ENCODE data around the gene PTK7. TPM values are rescaled to one million over a fixed set of nuclear protein-coding genes. Genes with fewer than 3 reads are reported as not detected.
A peak's percentile ranks its signal among the peaks of the same experiment; 100 is the strongest.
"Not testable (repeated sequence)": the region's sequence is repeated elsewhere in the genome, so short reads cannot be mapped to it uniquely, and the experiment has no call there.

The PTK7 gene
- total RNA-seq, 1 donor from 2014 or later, result 26.0 TPM

DNA sequence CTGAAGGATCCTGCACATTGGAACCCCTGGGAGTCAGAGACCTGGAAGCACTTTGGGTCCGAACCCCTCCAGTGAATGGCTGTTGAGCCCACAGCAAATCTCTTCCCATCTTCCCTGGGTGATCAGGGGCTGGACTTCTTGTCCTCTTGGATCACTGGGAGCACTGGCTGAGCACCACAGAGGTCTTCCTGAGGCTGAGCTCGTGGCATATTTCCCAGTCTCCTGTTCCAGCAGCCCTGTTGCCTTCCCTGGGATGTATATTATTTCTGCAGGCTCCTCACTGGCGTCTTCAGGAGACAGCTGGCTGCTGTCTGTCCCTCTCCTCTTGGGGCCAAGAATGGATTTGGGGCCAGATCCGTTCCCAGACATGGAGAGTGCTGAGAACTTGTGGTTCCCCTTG lies 43.4 kb downstream of the PTK7 start:
- DNase-seq, result no peak

DNA sequence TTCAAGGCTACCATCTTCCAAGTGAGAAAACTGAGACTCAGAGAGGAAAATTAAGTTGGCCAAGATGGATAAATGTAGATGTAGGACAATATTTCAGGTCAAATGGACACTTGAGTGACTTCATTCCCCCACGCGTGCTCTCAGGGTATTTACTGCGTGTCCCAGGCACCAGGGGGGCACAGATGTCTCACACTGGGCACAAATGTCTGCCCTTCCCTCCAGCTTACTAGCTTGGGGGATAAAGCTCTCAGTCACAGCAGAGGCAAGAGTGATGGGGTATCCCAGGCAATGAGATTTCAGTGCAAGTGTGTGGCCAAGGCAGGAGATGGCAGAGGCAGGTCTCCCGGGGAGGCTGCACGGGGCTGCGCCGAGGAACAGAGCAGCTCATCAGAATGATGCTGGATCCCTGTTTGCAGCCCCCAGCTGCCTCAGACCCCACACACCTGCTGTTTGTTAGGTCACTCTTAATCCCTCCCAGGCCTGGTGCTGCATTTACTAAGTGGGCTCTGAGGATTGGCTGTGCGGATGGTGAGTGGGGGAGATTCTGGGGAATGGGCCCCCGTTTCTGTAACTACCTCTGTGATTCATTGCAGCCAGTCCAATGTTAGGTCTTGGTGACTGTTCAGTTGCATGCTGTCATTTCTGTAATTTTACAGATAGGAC lies 44.1 kb downstream of the PTK7 start:
- no peak for DNase-seq

DNA sequence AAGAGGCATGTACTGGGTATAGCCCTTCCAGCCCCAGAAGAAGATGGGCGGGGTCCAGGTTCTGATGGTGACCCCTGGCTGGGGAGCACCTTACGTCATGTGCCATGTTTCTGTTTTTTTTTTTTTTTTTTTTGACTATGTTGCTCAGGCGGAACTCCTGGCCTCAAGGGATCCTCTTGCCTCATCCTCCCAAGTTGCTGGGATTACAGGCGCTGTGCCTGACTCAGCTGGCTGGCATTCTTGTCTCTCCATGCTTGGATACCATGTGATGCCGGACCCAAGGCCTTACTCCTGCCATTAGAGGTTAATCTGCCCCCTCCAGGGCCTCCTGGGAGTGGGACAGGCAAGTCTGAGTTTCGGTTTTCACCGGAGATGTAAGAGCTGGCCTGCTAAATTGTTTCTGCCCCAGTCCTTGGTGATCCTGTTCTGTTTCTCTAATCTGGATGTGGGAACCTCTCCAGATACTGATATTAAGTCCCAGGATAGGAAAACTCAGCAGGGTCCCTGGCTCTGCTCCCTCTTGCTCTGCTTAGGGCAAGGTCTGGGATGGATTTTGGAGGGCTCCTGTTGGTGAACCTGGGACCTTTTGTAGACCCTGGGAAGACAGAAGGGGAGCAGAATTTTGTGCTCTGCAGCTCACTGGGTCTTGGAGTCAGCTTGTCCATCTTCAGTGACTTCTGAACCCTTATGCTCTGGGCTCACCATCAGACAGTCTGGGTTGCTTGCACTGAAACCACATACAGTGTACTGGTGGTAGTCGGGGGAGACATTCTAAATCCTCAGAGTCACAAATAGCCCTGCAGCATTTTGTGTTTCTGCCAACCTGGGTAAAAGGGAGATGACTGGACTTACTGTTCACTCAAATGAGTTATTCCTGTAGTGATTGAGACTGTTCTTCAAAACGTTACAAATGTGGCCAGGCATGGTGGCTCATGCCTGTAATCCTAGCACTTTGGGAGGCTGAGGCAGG lies 45.1 kb downstream of the PTK7 start:
- DNase-seq, result no peak

DNA sequence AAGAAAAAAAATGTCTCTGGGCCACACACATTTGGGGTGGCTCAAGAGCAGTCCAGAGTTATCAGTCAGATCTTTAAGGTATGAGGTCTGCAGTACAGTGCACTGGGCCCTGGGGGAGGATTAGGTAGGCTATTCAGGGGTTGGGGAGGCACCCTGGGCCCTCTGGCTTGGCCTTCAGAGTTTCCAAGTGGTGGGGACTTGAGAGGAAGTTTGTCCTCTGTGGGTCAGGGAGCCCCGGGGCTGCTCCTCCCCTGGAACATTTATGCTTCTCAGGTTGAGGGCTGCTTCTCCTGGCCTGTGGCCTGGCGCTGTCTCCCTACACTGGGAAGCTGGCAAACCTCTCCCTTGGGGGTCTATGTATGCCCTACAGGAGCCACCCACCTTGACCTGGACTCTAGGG lies 46.0 kb downstream of the PTK7 start:
- DNase-seq, result no peak

DNA sequence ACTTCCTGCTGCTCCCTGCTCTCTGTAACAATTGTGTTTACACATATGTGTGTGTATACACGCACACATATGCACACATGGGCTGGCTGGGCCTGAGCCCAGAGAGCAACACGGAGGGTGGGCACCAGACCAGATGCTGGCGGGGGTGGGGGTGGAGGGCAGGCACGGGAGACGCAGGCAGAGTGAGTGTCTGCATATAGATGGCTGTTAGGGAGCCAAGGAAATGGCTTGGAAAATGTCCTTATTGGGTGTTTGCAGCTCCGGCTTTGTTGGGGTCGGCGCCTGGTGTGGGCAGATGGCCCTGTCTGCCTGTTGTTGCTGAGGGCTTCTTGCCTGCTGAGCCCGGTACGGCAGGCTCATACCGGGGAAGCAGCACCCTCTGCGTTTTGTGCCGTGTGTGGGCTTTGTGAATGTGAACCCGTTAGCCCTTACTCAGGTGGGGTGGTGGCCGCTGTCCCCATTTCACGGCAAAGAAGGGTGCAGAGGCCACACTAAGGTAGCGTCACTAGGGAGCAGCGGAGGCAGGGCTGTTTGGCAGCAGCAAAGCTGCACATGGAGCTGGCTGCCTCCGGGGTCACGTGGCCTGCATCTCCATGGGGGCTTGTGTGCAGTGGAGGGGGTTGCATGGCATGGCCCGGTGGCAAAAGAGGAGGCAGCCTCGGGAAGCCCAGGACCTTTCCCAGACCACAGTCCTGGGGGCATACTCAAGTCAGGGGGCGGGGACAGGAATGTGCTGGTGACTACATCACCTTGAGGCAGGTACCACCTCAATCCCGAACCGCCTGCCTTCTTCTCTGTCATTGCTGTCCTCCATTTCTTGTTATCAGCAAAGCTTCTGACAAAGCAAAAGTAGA lies 47.6 kb downstream of the PTK7 start:
- no peak for DNase-seq

DNA sequence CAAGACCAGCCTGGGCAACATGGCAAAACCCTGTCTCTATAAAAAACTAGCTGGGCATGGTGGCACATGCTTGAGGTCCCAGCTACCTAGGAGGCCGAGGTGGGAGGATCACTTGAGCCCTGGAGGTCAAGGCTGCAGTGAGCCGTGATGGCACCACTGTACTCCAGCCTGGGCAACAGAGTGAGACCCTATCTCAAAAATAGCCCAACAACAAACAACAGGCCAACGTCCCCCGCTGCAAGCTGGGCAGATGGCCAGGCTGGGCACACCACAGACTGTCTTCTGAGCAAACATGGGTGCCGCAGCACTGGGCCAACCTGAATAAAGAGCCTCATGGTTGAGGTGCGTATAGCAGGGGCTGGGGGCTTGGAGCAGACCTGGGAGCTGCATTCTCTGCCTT lies 48.4 kb downstream of the PTK7 start:
- no peak for DNase-seq

DNA sequence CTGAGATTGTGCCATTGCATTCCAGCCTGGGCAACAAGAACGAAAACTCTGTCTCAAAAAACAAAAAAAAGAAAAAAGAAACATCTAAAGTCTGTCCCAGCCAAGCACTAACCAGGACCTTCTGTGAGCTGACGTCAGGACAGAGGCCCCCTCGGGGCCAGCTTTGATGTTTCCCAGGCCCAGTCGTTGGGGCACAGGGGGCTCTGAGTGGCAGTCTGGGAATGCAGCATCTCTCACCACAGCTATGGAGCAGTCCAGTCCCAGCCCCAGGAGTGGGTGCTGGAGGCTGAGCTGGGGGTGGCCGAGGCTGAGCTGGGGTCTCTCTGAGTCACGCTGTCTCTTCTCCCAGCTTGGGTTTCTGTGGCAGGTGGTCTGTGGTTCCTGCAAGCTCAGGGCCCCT lies 49.0 kb downstream of the PTK7 start:
- DNase-seq, result no peak

DNA sequence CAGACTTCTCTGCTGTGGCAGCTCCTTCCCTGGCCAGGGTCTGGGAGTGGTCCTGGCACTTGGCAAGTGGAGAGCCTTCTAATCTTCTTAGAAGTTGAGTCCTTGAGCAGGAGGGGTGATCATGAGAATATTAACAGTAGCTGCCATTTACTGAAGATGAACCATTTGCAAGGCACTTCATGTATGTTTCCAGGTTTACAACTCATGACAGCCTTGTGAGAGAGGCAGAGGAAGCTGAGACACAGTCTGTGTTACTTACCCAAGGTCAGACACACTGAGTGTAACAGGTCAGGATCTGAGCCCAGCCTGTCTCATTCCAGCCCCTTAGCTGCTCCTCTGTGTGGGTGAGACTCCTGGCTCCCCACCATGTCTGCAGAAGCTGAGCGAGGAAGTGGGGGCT lies 49.4 kb downstream of the PTK7 start:
- no peak for DNase-seq

DNA sequence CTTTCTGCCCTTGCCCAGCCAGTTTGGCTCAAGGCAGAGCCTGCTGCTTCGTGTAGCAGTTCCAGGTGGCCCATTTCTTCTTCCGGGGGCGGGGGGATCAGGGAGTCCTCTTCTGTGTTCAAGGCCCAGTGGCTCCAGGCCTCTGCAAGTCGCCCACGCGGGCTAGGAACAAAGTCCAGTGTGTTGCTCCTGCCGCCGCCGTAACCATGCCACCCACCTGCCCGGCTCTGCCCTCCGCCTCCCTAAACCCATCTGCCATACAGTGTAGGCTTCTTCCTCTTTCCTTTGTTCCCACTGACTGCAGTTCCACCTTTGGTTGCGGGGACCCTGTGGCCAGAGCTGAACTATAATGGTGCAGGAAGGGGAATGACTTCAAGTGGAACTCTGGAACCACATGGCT lies 51.1 kb downstream of the PTK7 start:
- no peak for DNase-seq

DNA sequence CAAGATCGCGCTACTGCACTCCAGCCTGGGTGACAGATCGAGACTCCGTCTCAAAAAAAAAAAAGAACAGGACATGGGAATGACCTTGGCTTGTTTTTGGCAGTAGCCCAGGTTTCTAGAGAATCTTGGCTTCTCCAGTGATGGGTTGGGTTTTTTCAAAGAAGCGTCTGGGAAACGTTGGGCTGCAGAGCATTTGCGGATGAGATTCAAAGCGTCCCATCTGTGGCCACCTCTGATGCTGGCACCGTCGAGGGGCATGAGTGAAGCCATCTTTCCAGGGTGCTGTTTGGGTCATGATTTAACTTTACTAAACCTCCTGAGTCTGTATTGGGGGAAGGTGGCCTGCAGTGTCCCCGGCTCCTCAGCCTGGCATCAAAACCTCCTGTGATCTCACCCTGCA lies 51.8 kb downstream of the PTK7 start:
- DNase-seq, result no peak

DNA sequence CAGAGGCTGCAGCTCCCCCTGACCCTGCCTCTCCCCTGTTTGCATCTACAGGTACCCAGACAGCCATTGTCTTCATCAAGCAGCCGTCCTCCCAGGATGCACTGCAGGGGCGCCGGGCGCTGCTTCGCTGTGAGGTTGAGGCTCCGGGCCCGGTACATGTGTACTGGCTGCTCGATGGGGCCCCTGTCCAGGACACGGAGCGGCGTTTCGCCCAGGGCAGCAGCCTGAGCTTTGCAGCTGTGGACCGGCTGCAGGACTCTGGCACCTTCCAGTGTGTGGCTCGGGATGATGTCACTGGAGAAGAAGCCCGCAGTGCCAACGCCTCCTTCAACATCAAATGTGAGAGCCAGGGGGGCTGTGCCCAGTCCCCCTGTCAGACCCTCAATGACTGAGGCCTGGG lies 52.8 kb downstream of the PTK7 start:
- no peak for DNase-seq

DNA sequence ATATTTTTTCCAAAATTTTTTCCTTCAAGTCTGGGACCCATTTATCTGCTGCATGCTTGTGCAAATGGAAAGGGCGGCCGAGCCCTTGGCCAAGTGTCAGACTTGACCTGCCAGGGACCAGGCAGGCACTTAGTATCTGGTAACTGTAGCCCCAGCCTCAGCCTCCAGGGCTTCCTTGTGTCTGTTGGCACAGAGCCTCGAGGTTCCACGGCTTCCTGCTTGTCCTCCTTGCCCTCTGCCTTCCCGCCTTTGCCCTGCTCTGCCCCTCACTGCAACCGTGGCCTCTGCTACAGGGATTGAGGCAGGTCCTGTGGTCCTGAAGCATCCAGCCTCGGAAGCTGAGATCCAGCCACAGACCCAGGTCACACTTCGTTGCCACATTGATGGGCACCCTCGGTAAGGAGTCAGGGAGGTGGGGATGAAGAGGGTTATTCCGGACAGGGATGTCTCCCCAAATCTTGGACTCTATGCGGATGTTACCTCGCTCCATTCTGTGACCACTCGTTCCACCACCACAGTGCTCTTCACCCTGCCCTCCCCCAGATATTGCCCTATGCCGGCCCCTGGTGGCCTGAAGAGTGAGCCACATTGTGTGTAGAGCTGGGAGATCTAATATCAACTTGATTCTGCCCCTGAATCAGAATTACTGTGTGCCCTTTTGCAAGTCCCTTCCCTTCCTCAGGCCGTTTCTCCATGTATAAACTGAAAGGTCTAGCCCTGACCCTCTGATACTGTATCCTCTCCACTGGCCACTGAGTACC lies 53.5 kb downstream of the PTK7 start:
- DNase-seq, result no peak

DNA sequence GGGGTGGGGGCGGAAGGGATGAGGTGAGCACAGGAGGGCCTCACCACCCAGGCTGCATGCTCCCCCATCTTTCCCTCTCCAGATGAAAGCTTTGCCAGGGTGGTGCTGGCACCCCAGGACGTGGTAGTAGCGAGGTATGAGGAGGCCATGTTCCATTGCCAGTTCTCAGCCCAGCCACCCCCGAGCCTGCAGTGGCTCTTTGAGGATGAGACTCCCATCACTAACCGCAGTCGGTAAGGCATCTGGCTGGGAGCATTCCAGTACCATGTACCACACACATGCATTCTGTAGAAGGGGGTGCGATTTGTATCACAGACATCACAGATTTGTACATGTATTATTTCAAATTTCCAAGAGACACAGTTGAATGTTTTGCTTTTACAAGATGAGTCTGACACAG lies 54.3 kb downstream of the PTK7 start:
- no peak for DNase-seq

DNA sequence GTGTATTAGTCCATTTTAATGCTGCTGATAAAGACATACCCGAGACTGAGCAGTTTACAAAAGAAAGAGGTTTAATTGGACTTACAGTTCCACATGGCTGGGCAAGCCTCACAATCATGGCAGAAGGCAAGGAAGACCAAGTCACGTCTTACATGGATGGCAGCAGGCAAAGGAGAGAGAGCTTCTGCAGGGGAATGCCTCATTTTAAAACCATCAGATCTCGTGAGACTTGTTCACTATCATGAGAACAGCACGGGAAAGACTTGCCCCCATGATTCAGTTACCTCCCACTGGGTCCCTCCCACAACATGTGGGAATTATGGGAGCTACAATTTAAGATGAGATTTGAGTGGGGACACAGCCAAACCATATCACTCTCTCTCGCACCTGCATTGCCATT lies 55.3 kb downstream of the PTK7 start:
- not testable (repeated sequence) for DNase-seq

DNA sequence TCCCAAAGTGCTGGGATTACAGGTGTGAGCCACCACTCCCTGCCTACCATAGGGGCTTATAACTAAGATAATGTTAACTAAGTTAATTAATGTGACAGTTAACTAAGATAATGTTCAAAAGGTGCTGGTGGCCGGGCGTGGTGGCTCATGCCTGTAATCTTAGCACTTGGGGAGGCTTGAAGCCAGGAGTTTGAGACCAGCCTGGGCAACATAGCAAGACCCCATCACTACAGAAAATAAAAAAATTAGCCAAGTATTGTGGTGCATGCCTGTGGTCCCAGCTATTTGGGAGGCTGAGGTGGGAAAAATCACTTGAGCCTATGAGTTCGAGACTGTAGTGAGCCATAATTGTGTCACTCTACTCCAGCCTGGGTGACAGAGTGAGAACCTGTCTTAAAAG lies 62.2 kb downstream of the PTK7 start:
- no peak for DNase-seq

DNA sequence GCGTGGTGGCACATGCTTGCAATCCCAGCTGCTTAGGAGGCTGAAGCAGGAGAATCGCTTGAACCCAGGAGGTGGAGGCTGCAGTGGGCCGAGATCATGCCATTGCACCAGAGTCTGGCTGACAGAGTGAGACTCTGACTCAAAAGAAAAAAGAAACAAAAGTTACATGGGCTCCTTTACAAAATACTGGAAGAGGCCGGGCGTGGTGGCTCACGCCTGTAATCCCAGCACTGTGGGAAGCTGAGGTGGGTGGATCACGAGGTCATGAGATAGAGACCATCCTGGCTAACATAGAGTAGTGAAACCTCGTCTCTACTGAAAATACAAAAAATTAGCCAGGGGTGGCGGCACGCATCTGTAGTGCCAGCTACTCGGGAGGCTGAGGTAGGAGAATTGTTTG lies 63.9 kb downstream of the PTK7 start:
- DNase-seq, result not testable (repeated sequence)

DNA sequence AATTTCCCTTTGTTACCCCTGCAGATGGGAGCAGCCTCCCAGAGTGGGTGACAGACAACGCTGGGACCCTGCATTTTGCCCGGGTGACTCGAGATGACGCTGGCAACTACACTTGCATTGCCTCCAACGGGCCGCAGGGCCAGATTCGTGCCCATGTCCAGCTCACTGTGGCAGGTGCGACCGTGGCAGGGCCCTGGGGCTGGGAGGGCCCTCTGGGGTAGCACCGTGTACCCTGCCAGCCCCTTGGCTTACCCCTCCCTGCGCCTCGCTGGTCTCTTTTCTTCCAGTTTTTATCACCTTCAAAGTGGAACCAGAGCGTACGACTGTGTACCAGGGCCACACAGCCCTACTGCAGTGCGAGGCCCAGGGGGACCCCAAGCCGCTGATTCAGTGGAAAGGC lies 65.5 kb downstream of the PTK7 start:
- DNase-seq, result no peak

DNA sequence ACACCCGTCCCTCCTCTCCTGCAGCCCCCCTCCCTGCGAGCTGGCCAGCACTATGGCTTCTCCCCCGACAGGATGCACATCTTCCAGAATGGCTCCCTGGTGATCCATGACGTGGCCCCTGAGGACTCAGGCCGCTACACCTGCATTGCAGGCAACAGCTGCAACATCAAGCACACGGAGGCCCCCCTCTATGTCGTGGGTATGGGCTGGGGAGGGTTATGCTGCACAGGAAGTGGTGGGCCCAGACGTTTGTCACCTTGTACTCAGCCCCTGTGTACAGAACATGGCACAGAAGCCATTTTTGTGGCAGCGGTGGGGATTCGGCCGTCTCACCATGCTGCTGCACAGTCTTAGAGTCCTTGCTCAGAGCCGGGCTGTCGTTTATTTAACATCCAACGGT lies 66.0 kb downstream of the PTK7 start:
- DNase-seq, result no peak

DNA sequence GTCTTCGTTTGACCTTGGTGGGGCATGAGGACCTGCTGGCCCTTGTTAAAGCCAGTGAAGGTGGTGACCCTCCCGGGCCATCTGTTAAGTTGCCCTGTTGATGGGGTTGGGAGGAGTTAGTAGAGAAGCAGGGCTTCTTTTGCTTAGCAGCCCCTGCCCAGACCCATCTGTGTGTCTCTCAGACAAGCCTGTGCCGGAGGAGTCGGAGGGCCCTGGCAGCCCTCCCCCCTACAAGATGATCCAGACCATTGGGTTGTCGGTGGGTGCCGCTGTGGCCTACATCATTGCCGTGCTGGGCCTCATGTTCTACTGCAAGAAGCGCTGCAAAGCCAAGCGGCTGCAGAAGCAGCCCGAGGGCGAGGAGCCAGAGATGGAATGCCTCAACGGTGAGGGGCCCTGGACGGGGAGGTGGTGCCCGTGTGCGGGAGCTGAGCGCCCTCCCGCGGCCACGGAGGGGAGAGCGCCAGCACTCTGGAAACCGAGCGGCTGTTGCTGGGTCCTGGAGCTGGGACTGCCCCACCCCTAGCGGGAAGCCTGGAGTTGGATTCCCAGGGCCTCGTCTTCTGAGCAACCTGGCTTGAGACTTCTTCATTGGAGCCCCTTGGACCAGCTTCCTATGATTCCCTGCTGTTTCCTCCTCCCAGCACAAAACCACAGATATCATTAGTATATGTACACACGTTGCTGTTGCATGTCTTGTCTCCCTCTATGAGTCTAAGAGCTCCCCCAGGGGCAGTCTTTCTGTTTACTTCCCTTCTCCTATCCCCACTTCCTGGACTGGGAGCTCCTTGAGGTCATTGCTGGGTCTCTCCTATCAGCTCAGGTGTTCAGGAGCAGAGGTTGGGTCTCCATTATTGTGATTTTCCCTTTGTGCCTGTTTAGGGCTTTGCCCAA lies 67.4 kb downstream of the PTK7 start:
- peak; percentile 74 for DNase-seq

DNA sequence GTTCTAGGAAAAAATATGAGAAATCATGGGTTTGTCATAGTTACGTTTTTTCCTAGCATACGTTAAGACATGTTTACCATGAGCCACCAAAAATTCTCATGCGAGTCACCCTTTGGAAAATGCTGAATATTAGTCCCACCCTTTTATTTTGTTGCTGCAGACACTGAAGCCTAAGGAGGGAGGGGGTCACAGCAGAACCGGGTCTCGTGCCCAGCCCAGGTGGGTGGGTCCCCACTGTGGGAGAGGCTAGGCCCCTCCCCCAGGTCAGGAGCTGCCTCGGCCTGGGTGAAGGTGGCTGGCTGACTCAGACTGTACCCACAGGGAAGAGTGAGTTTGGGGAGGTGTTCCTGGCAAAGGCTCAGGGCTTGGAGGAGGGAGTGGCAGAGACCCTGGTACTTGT lies 68.8 kb downstream of the PTK7 start:
- no peak for DNase-seq

DNA sequence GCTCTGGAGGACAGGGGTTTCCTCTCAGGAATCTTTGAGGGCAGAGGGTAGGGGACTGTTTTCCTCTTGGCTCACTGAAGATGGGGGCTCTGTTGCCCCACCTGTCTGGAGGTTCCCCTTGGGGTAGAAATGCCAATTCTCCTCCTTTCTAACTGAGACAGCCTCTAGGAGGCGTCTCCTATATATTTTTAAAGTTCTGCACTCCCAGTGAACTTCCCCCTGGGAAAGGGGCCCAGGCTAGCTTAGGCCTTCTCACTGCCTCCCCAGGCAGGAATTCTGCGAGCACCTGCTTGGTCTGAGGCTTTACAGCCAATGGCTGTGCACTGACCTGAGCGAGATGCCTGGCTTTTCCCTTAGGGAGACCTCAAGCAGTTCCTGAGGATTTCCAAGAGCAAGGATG lies 70.1 kb downstream of the PTK7 start:
- DNase-seq, result no peak
